OCI-LY7 (cell line): Measurements from ENCODE around the gene ERLIN1. TPM values are rescaled to one million over a fixed set of nuclear protein-coding genes. Genes with fewer than 3 reads are reported as not detected.
"Not testable (repeated sequence)": the region's sequence is repeated elsewhere in the genome, so short reads cannot be mapped to it uniquely, and the experiment has no call there.

Experiments used
- BruUV-seq: library from RNA; stranded (reverse); fragments of 400-500 nt; replicated peaks from 2 replicates; lab custom pipeline; 2021; lab: Mats Ljungman, UMichigan
- CTCF ChIA-PET: fragments of 300-600 bp; sonication (Branson Sonifier 250); formaldehyde crosslinking; loops from one replicate; lab custom pipeline; 2022; ENCODE audit warnings: antibody characterized with exemption; ENCODE audit not compliant: unreplicated experiment; lab: Charles Lee
- POLR2A ChIA-PET: fragments of 300-600 bp; sonication (Branson Sonifier 250); formaldehyde crosslinking; loops from one replicate; lab custom pipeline; 2022; ENCODE audit warnings: antibody characterized with exemption; lab: Charles Lee
- DNase-seq: peaks from one replicate; pipeline ENCODE4 v3.0.0-alpha.2; 2015; ENCODE audit warnings: low spot score
- H2AFZ ChIP-seq: fragments of 200-600 bp; sonication (generic), shearing (Covaris generic); 2 replicates; pipeline ENCODE4 v1.6.1; 2014; ENCODE audit warnings: mild to moderate bottlenecking, antibody characterized with exemption, low read length, moderate library complexity
- H3K27ac ChIP-seq: fragments of 200-600 bp; sonication (generic); 2 replicates; pipeline ENCODE4 v1.5.1; 2014; ENCODE audit warnings: mixed run types, low read depth, mild to moderate bottlenecking, moderate library complexity, low read length, inconsistent platforms; ENCODE audit not compliant: poor library complexity, severe bottlenecking
- H3K36me3 ChIP-seq: fragments of 200-600 bp; sonication (generic); 2 replicates; pipeline ENCODE4 v1.6.1; 2014; ENCODE audit warnings: mild to moderate bottlenecking, antibody characterized with exemption, low read length, moderate library complexity, mixed read lengths; ENCODE audit not compliant: insufficient read depth
- H3K4me1 ChIP-seq: fragments of 200-600 bp; sonication (generic); 2 replicates; pipeline ENCODE4 v1.5.1; 2014; ENCODE audit warnings: mild to moderate bottlenecking, low read length; ENCODE audit not compliant: insufficient read depth, poor library complexity, severe bottlenecking
- H3K4me2 ChIP-seq: fragments of 200-600 bp; sonication (generic); 2 replicates; pipeline ENCODE4 v1.6.1; 2014; ENCODE audit warnings: mild to moderate bottlenecking, low read length
- H3K4me3 ChIP-seq: fragments of 200-600 bp; sonication (generic); 2 replicates; pipeline ENCODE4 v1.5.1; 2014; ENCODE audit warnings: mild to moderate bottlenecking, low read depth, low read length; ENCODE audit not compliant: poor library complexity, severe bottlenecking
- H3K79me2 ChIP-seq: fragments of 200-600 bp; sonication (generic); 2 replicates; pipeline ENCODE4 v1.6.1; 2016; ENCODE audit warnings: low read depth, mild to moderate bottlenecking, low read length, moderate library complexity, mixed read lengths; ENCODE audit not compliant: insufficient read depth
- H3K9me2 ChIP-seq: fragments of 200-600 bp; sonication (generic); 2 replicates; pipeline ENCODE4 v1.6.1; 2016; ENCODE audit warnings: mild to moderate bottlenecking, low read length, mixed read lengths; ENCODE audit not compliant: insufficient read depth
- H3K9me3 ChIP-seq: fragments of 200-600 bp; sonication (generic); 2 replicates; pipeline ENCODE4 v1.6.1; 2014; ENCODE audit warnings: mild to moderate bottlenecking, mixed run types, low read length, mixed read lengths
- H4K20me1 ChIP-seq: fragments of 200-600 bp; sonication (generic); 2 replicates; pipeline ENCODE4 v1.6.1; 2014; ENCODE audit warnings: mild to moderate bottlenecking, antibody characterized with exemption, low read length, moderate library complexity, mixed read lengths; ENCODE audit not compliant: insufficient read depth
- CTCF ChIP-seq: fragments of 200-600 bp; sonication (generic); conservative IDR thresholded peaks from 2 replicates; pipeline ENCODE4 v1.5.1; 2014; ENCODE audit warnings: mild to moderate bottlenecking, antibody characterized with exemption, low read length, moderate library complexity, mixed read lengths
- EZH2phosphoT487 ChIP-seq: fragments of 200-600 bp; sonication (generic); IDR thresholded peaks from 2 replicates; pipeline ENCODE4 v1.6.1; 2018; ENCODE audit warnings: low read depth, borderline replicate concordance, mild to moderate bottlenecking, mixed run types, antibody characterized with exemption, low read length, moderate library complexity, mixed read lengths
- intact Hi-C: fragments of 100-400 bp; cut with micrococcal nuclease; formaldehyde crosslinking; loops from one replicate; pipeline ENCODE4 v1.10.0; 2022; ENCODE audit not compliant: unreplicated experiment
- total RNA-seq, 2 experiments: library from RNA; depleted of rRNA in 1 of 2; stranded (reverse); fragments of >200 nt in 1 of 2; shearing (Covaris generic) in 1 of 2; gene quantifications; 2 replicates each; pipeline ENCODE4 v1.2.3, GENCODE V29; 2014 to 2022

ERLIN1 gene
- total RNA-seq, 2 experiments from 2014 or later = 24.1 to 26.7 TPM

GRCh38 chr10:100130831-100131230 is 55.0 kb downstream of the ERLIN1 start:
- H2AFZ ChIP-seq = no peak overlapping the region
- no peaks in the 10 kb centered on the region for H3K9me3 ChIP-seq
- H3K4me3 ChIP-seq = no peak overlapping the region
- H3K27ac ChIP-seq = no peak overlapping the region
- POLR2A ChIA-PET = no interaction called here
- intact Hi-C loops = no loop called here
- no peaks in the 10 kb centered on the region for H3K9me2 ChIP-seq
- CTCF ChIA-PET = no interaction called here
- no peak for DNase-seq
- H4K20me1 ChIP-seq = no peaks in the 10 kb centered on the region
- TF ChIP-seq CTCF (no peak), EZH2phosphoT487 (no peak)
- H3K36me3 ChIP-seq = no peaks in the 10 kb centered on the region
- no peak overlapping the region for H3K4me2 ChIP-seq
- no peaks in the 10 kb centered on the region for H3K79me2 ChIP-seq
- no peaks in the 10 kb centered on the region for H3K4me1 ChIP-seq
- no TSS peak for BruUV-seq

GRCh38 chr10:100129424-100129823 is 56.4 kb downstream of the ERLIN1 start:
- intact Hi-C loops = no loop called here
- no peaks in the 10 kb centered on the region for H3K4me1 ChIP-seq
- no peak overlapping the region for H2AFZ ChIP-seq
- H3K4me2 ChIP-seq = no peak overlapping the region
- no TSS peak for BruUV-seq
- TF ChIP-seq EZH2phosphoT487 = no peak
- no peak for TF ChIP-seq CTCF
- H4K20me1 ChIP-seq = no peaks in the 10 kb centered on the region
- no peak overlapping the region for H3K4me3 ChIP-seq
- no peaks in the 10 kb centered on the region for H3K9me2 ChIP-seq
- no peak overlapping the region for H3K27ac ChIP-seq
- CTCF ChIA-PET = no interaction called here
- POLR2A ChIA-PET = interaction anchor here (0.6 to 1.1 kb wide), 2 partner anchors 13 to 29 kb away, joined by 3 read pairs; no protein-coding TSS in a partner anchor
- no peak for DNase-seq
- no peaks in the 10 kb centered on the region for H3K36me3 ChIP-seq
- H3K79me2 ChIP-seq = no peaks in the 10 kb centered on the region
- H3K9me3 ChIP-seq = no peaks in the 10 kb centered on the region

- TF ChIP-seq EZH2phosphoT487 = no peak
- no peak for TF ChIP-seq CTCF
- no peak overlapping the region for H3K4me2 ChIP-seq
- no peaks in the 10 kb centered on the region for H4K20me1 ChIP-seq
- H3K9me3 ChIP-seq = no peaks in the 10 kb centered on the region
- H3K79me2 ChIP-seq = no peaks in the 10 kb centered on the region
- no peaks in the 10 kb centered on the region for H3K4me1 ChIP-seq
- no peak overlapping the region for H3K4me3 ChIP-seq
- POLR2A ChIA-PET = interaction anchor here (0.6 to 1.1 kb wide), 2 partner anchors 13 to 29 kb away, joined by 3 read pairs; no protein-coding TSS in a partner anchor
- no peak for DNase-seq
- H2AFZ ChIP-seq = no peak overlapping the region
- BruUV-seq = no TSS peak
- CTCF ChIA-PET = no interaction called here
- intact Hi-C loops = no loop called here
- H3K9me2 ChIP-seq = no peaks in the 10 kb centered on the region
- H3K36me3 ChIP-seq = no peaks in the 10 kb centered on the region
- no peak overlapping the region for H3K27ac ChIP-seq
Observed at GRCh38 chr10:100128951-100129350, 56.9 kb downstream of the ERLIN1 start.

- H4K20me1 ChIP-seq, DNase-seq, H3K9me2 ChIP-seq, H3K4me3 ChIP-seq, H3K36me3 ChIP-seq, BruUV-seq, H3K4me1 ChIP-seq, intact Hi-C loops, H3K9me3 ChIP-seq, H2AFZ ChIP-seq, H3K4me2 ChIP-seq, H3K27ac ChIP-seq, POLR2A ChIA-PET, H3K79me2 ChIP-seq: not testable (repeated sequence)
- CTCF ChIA-PET = interaction anchor here (1.6 kb wide), 1 partner anchor 280 kb away, joined by 3 read pairs; no protein-coding TSS in a partner anchor
Observed at GRCh38 chr10:100125335-100125734, 60.5 kb downstream of the ERLIN1 start.
